Measurements from ENCODE around the gene MEI4. TPM values are rescaled to one million over a fixed set of nuclear protein-coding genes. Genes with fewer than 3 reads are reported as not detected.
"Not testable (repeated sequence)": the region's sequence is repeated elsewhere in the genome, so short reads cannot be mapped to it uniquely, and the experiment has no call there.

MEI4 gene
- polyA plus RNA-seq, 4 donors = 1.4 to 2.2 (median 1.8) TPM

GRCh38 chr6:77674211-77674610 is 21.4 kb downstream of the MEI4 start:
- no peak for DNase-seq (ENCODE audit: low read depth in 4 of 4, low spot score in 2 of 4)

DNA sequence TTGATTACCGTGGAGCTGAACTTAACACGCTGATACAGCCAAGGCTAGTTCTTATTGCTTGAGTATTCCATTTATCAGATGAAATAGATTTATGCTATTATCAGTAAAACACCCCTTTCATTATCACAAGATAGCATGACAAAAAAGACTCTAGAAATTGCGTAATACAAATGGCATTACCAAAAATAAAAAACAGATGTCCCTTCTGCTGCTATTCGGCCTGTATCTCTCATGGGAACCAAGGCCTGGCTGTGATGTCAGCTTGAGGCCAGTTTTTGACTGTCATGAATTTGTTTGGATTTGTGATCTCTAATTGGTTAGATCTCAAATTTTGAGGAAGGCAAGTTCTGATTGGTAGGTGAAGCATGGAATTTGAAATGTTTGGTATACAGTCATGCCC is 25.2 kb downstream of the MEI4 start:
- DNase-seq (ENCODE audit: low read depth in 4 of 4, low spot score in 2 of 4) = no peak

DNA sequence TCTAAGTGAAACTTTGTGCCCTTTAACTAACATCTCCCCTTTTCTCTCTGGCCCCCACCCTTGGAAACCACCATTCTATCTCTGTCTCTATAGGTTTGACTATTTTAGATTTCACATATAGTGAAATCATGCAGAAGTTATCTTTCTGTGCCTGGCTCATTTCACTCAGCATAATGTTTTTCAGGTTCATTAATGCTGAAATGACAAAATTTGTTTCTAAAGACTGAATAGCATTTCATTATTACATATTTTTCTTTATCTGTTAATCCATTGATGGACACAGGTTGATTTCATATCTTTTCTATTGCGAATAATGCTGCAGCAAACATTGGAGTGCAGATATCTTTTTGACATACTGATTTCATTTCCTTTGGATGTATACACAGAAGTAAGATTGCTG is 30.7 kb downstream of the MEI4 start:
- no peak for DNase-seq (ENCODE audit: low read depth in 4 of 4, low spot score in 2 of 4)

- DNase-seq (ENCODE audit: low read depth in 4 of 4, low spot score in 2 of 4) = no peak
Measured at GRCh38 chr6:77686931-77687330, 34.1 kb downstream of the MEI4 start.

DNA sequence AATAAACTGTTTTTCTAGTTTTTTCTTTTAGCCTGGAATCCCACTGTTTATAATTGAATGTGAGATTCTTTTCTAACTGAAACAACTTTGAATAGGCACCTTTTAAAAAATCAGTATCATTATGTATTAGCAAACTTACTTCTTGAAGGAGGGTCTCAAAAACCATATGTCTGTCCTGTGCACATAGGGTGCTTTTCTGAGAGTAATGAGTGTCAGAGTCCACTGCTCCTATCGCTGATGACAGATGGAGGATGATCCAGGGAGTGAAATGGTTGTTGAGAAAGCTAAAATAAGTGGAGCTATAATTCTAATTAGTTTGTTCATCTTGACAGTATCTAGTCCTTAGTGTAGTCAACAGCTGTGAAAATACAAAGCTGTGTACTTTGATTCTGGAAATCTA is 35.8 kb downstream of the MEI4 start:
- no peak for DNase-seq (ENCODE audit: low read depth in 4 of 4, low spot score in 2 of 4)

GRCh38 chr6:77700095-77700494 is 47.3 kb downstream of the MEI4 start:
- DNase-seq (ENCODE audit: low read depth in 4 of 4, low spot score in 2 of 4) = not testable (repeated sequence)

- no peak for DNase-seq (ENCODE audit: low read depth in 4 of 4, low spot score in 2 of 4)
Measured at GRCh38 chr6:77707603-77708002, 54.8 kb downstream of the MEI4 start.

DNA sequence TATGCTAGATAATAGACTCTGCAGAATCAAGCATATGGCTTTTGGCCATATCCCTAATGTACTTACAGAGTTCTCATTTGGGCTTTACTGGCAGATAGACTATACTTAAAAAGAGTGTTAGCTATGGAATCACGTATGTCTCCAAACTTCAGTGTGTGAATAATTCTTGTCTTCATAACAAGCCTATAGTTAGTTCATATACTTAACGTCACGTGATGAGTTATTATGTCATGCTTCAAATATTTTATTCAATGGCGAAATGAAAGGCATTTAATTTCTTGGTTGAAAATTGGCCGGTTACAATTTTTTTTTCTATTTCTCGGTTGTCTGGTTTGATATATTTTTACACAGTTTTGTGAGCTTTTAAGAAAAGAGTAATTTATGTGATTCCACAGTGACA is 62.7 kb downstream of the MEI4 start:
- no peak for DNase-seq (ENCODE audit: low read depth in 4 of 4, low spot score in 2 of 4)

GRCh38 chr6:77716311-77716710 is 63.5 kb downstream of the MEI4 start:
- DNase-seq (ENCODE audit: low read depth in 4 of 4, low spot score in 2 of 4) = no peak

DNA sequence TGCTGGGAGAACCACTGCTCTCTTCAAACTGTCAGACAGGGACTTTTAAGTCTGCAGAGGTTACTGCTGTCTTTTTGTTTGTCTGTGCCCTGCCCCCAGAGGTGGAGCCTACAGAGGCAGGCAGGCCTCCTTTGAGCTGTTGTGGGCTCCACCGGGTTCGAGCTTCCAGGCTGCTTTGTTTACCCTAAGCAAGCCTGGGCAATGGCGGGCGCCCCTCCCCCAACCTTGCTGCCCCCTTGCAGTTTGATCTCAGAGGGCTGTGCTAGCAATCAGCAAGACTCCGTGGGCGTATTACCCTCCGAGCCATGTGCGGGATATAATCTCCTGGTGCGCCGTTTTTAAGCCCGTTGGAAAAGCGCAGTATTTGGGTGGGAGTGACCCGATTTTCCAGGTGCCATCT is 83.2 kb downstream of the MEI4 start:
- not testable (repeated sequence) for DNase-seq (ENCODE audit: low read depth in 4 of 4, low spot score in 2 of 4)

- no peak for DNase-seq (ENCODE audit: low read depth in 4 of 4, low spot score in 2 of 4)
Measured at GRCh38 chr6:77740380-77740779, 87.5 kb downstream of the MEI4 start.

DNA sequence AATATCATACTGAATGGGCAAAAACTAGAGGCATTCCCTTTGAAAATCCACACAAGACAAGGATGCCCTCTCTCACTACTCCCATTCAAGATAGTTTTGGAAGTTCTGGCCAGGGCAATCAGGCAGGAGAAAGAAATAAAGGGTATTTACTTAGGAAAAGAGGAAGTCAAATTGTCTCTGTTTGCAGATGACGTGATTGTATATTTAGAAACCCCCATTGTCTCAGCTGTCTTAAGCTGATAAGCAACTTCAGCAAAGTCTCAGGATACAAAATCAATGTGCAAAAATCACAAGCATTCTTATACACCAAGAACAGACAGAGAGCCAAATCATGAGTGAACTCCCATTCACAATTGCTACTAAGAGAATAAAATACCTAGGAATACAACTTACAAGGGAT is 99.3 kb downstream of the MEI4 start:
- not testable (repeated sequence) for DNase-seq (ENCODE audit: low read depth in 4 of 4, low spot score in 2 of 4)

- DNase-seq (ENCODE audit: low read depth in 4 of 4, low spot score in 2 of 4) = no peak
Measured at GRCh38 chr6:77762386-77762785, 109.5 kb downstream of the MEI4 start.

GRCh38 chr6:77763124-77763523 is 110.3 kb downstream of the MEI4 start:
- DNase-seq (ENCODE audit: low read depth in 4 of 4, low spot score in 2 of 4) = no peak

DNA sequence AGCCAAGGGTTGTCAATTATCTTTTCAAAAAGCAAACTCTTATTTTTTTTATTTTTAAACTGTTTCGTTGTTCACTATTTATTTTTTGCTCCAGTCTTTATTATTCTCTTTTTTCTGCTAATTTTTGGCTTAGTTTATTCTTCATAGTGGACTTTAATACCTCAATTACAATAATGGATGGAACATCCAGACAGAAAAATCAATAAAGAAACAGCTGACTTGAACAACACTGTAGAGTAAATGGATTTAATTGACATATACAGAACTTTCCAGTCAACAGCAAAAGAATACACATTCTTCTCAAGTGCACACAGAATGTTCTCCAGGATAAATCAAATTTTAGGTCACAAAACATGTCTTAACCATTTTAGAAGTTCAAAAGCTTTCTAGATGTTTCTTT is 111.5 kb downstream of the MEI4 start:
- no peak for DNase-seq (ENCODE audit: low read depth in 4 of 4, low spot score in 2 of 4)

GRCh38 chr6:77773157-77773822 is 120.5 kb downstream of the MEI4 start:
- DNase-seq (ENCODE audit: low read depth in 4 of 4, low spot score in 2 of 4) = no peak

GRCh38 chr6:77774457-77774856 is 121.6 kb downstream of the MEI4 start:
- DNase-seq (ENCODE audit: low read depth in 4 of 4, low spot score in 2 of 4) = no peak

GRCh38 chr6:77776441-77776840 is 123.6 kb downstream of the MEI4 start:
- DNase-seq (ENCODE audit: low read depth in 4 of 4, low spot score in 2 of 4) = no peak

GRCh38 chr6:77778527-77778926 is 125.7 kb downstream of the MEI4 start:
- DNase-seq (ENCODE audit: low read depth in 4 of 4, low spot score in 2 of 4) = no peak

DNA sequence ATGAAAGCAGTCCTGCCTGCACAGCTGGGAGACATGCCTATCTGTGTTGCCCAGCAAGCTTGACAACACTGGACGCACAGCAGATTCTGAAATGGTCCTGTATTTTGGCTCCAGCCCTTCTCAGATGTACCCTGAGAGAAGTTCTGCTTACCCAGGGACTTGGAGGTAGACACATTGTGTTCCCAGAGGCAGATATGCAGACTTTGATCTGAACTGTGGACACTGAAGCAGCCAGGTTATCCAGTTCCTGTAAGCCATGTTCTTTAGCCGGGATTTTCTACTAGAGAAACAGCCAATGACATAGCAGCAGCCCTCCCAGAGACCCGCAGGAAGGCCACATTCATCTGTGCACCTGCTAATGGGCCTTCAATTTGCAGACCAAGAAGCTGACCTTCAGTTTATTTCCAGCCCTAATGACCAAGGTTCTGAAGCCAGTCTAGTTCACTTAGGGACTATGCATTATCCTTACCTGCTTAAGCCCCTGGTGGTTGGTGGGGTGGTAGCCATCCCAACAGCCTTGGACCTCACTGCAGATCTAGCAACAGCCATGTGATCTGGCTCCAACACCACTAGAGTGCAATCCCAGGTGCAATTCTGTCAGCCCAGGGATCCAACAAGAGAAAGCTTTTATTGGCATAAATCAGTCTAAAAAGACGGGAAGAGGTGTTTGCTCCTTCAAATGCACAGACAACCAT is 134.2 kb downstream of the MEI4 start:
- no peak for DNase-seq (ENCODE audit: low read depth in 4 of 4, low spot score in 2 of 4)

GRCh38 chr6:77796824-77797809 is 144.3 kb downstream of the MEI4 start:
- no peak for DNase-seq (ENCODE audit: low read depth in 4 of 4, low spot score in 2 of 4)
